ENCODE measurements around the gene RELT. TPM values are rescaled to one million over a fixed set of nuclear protein-coding genes. Genes with fewer than 3 reads are reported as not detected.

Gene RELT
- total RNA-seq, 2 donors from 2014 or later: 2.0 to 7.0 TPM

- no peaks in the 10 kb centered on the region for H3K27me3 ChIP-seq
- no peak overlapping the region for H3K4me3 ChIP-seq
- H3K36me3 ChIP-seq: no peaks in the 10 kb centered on the region
- H3K27ac ChIP-seq: no peak overlapping the region
- peaks cover 2 to 22% of the 10 kb centered on the region in 2 donors for H3K4me1 ChIP-seq
- H3K9me3 ChIP-seq: no peaks in the 10 kb centered on the region
- no peak for TF ChIP-seq CTCF (IDR thresholded peaks at IDR 0.05)
- DNase-seq (ENCODE audit: low spot score): no peak
Observed at GRCh38 chr11:73395297-73396208, 19.4 kb downstream of the RELT start.

GRCh38 chr11:73396251-73396930 is 20.2 kb downstream of the RELT start:
- no peaks in the 10 kb centered on the region for H3K9me3 ChIP-seq
- no peak for TF ChIP-seq CTCF (IDR thresholded peaks at IDR 0.05)
- no peaks in the 10 kb centered on the region for H3K36me3 ChIP-seq
- no peaks in the 10 kb centered on the region for H3K27me3 ChIP-seq
- H3K4me1 ChIP-seq: peaks cover 2 to 22% of the 10 kb centered on the region in 2 donors
- no peak for DNase-seq (ENCODE audit: low spot score)
- H3K27ac ChIP-seq: no peak overlapping the region
- no peak overlapping the region for H3K4me3 ChIP-seq

- no peak overlapping the region for H3K27ac ChIP-seq
- no peak overlapping the region for H3K4me3 ChIP-seq
- DNase-seq (ENCODE audit: low spot score): no peak
- no peaks in the 10 kb centered on the region for H3K27me3 ChIP-seq
- no peaks in the 10 kb centered on the region for H3K36me3 ChIP-seq
- no peaks in the 10 kb centered on the region for H3K9me3 ChIP-seq
- H3K4me1 ChIP-seq: peaks cover 2 to 22% of the 10 kb centered on the region in 2 donors
- no peak for TF ChIP-seq CTCF (IDR thresholded peaks at IDR 0.05)
Observed at GRCh38 chr11:73396985-73397384, 20.8 kb downstream of the RELT start.

GRCh38 chr11:73397468-73398131 is 21.4 kb downstream of the RELT start:
- no peak for TF ChIP-seq CTCF (IDR thresholded peaks at IDR 0.05)

GRCh38 chr11:73398132-73398526 is 21.9 kb downstream of the RELT start:
- no peaks in the 10 kb centered on the region for H3K36me3 ChIP-seq
- no peak for DNase-seq (ENCODE audit: low spot score)
- no peaks in the 10 kb centered on the region for H3K27me3 ChIP-seq
- H3K4me1 ChIP-seq: peaks cover 2 to 18% of the 10 kb centered on the region in 2 donors
- H3K9me3 ChIP-seq: no peaks in the 10 kb centered on the region
- no peak overlapping the region for H3K27ac ChIP-seq
- H3K4me3 ChIP-seq: no peak overlapping the region
- TF ChIP-seq CTCF (IDR thresholded peaks at IDR 0.05): no peak

More at GRCh38 chr11:73397468-73398131, 21.4 kb downstream of the RELT start:
- no peak for DNase-seq (ENCODE audit: low spot score)
- Histone ChIP-seq H3K4me1 (peaks cover 2 to 22% of the 10 kb centered on the region in 2 donors), H3K27ac (no peak overlapping the region), H3K27me3 (no peaks in the 10 kb centered on the region), H3K9me3 (no peaks in the 10 kb centered on the region), H3K4me3 (no peak overlapping the region), H3K36me3 (no peaks in the 10 kb centered on the region)
